PC-3 (cell line): ENCODE results near the gene CARD6.

ENCODE experiments used
- EZH2phosphoT487 ChIP-seq: fragments of 300-600 bp; sonication (generic); IDR thresholded peaks from 2 replicates; pipeline ENCODE4 v1.6.1; 2018; ENCODE audit warnings: mild to moderate bottlenecking, antibody characterized with exemption, low read length, borderline replicate concordance
- TF ChIP-seq, protein P1 (sequence below): fragments of 300-600 bp; sonication (generic); conservative IDR thresholded peaks from 2 replicates; pipeline ENCODE4 v1.5.1; 2017; ENCODE audit warnings: antibody characterized with exemption, low read depth, mild to moderate bottlenecking, low read length

DNA sequence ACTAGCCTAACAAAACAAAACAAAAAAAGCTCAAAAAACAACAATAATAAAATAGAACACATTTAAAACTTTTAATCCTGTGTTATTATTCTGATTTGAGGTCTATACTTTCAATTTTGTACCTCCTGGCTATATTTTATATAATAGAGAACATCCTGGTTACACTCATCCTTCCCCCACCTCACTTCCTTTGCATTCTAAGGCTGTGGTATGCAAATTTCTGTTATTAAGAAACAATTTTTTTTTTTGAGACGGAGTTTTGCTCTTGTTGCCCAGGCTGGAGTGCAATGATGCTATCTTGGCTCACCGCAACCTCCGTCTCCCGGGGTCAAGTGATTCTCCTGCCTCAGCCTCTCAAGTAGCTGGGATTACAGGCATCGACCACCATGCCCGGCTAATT, 3.1 kb upstream of the CARD6 start:
- TF ChIP-seq, protein P1, sequence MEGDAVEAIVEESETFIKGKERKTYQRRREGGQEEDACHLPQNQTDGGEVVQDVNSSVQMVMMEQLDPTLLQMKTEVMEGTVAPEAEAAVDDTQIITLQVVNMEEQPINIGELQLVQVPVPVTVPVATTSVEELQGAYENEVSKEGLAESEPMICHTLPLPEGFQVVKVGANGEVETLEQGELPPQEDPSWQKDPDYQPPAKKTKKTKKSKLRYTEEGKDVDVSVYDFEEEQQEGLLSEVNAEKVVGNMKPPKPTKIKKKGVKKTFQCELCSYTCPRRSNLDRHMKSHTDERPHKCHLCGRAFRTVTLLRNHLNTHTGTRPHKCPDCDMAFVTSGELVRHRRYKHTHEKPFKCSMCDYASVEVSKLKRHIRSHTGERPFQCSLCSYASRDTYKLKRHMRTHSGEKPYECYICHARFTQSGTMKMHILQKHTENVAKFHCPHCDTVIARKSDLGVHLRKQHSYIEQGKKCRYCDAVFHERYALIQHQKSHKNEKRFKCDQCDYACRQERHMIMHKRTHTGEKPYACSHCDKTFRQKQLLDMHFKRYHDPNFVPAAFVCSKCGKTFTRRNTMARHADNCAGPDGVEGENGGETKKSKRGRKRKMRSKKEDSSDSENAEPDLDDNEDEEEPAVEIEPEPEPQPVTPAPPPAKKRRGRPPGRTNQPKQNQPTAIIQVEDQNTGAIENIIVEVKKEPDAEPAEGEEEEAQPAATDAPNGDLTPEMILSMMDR, result no peak
- TF ChIP-seq EZH2phosphoT487, result no peak
